GM18498 (cell line): ENCODE measurements around the gene CADM2.

ENCODE experiments used
- ATAC-seq: cut with Tn5 transposase; IDR thresholded peaks from one replicate; pipeline ENCODE4 v1.9.1; 2021; ENCODE audit warnings: mild to moderate bottlenecking, moderate library complexity; ENCODE audit not compliant: unreplicated experiment

The CADM2 gene

DNA sequence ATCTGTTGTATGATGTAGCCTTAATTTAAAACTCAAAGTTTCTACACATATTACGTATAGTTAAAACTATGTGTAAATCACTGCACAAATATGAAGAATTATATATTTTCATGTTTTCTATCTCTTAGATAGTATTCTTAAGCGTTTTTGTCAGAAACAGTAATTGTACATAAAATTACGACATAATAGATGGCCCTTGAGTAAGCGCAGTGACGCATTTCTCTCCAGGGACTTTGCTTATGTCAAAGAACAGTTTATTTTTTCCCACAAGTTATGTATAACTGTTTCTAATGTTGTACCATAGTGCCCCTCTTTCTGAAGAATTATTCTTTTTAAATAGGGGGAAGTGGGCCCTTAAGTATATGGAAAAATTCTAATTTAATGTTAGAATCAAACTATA, 1098.2 kb downstream of the CADM2 start:
- ATAC-seq = no peak

DNA sequence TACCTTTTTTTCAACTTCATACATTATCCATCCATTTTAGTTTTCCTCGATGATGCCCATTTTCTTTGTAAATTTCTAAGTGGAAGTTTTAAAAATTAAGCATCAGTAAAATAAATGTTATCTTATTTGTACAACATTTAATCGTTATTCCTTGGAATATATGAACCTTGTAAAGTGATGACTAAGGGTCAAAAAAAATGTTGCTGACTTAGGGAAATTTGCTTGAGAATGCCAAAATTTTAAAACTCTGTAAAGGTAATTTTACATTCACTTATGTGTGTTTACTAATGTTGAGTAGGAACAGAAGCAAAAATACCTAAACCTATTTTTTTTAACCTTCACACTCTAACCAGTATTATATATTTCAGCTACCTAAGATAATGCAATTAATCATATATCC, 1115.0 kb downstream of the CADM2 start:
- no peak for ATAC-seq

- ATAC-seq = no peak
Measured at GRCh38 chr3:86087160-86087871, 1128.5 kb downstream of the CADM2 start.

GRCh38 chr3:86104154-86104553, 1145.4 kb downstream of the CADM2 start:
- ATAC-seq = no peak

- ATAC-seq = no peak
Measured at GRCh38 chr3:86109434-86109833, 1150.6 kb downstream of the CADM2 start.
